Stimulated activated CD8-positive, alpha-beta memory T cell treated with anti-CD3 and anti-CD28 coated beads, Interleukin-15, amount 100 ng/mL, for 1 hour (primary cell): ENCODE data around the gene GSX2.

Source experiments
- DNase-seq: peaks from one replicate; pipeline ENCODE4 v3.0.0-alpha.2; 2020; ENCODE audit warnings: low read depth

GSX2 gene

DNA sequence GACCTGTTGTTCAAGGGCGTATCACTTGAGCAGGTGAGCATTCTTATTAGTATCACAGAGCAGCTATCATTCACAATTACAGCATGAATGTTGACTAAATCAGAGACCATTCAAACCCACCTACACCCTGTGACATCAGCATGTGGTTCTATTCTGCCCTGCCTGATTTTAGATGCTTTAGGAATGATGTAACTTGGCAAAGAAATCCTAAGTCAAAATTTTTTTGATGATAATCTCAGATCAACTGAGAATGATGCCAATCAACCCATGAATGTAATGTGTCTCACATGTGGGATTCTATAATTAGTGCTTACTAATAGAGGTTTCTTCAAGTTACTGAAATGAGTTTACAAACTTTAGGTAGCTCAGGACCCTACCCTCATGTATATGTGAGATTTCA lies 22.2 kb upstream of the GSX2 start:
- DNase-seq: no peak

DNA sequence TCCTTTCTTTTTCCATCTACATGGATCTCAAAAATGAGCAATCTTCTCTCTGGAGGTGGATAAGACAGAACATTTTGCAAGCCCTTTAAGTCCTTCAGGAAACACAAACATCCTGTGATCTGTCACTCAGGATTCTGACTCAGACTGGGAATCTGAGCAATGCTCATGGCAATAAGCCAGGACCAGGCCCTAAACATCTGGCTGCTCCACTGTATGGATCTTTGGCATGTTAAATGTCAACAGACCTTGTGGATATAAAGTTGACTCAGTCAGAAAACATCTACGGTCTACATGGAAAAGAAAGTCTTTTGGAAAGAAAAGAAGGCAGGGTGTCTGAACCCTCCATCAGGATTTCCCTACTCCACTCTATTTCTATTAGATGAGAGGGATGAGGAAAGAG lies 17.8 kb upstream of the GSX2 start:
- DNase-seq: no peak

DNA sequence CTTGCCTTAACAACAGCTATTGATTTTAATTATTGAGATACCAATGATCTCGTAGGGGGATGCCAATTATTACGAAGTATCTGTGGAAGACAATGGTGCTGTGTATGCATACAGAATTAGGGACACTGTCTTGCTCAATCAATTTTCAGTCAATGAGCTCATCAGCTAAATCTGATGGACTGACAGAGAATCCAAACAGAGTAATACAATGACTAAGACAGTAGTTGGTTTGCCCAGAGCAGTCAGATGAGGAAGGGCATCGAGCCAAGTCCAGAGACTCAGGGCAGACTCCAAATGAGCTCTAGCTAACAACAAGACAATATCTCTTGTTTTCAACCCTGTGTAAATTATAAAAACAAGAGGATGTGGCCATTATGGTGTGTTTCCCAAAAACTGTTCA lies 14.7 kb upstream of the GSX2 start:
- no peak for DNase-seq

GRCh38 chr4:54089875-54090274 lies 10.1 kb upstream of the GSX2 start:
- no peak for DNase-seq

DNA sequence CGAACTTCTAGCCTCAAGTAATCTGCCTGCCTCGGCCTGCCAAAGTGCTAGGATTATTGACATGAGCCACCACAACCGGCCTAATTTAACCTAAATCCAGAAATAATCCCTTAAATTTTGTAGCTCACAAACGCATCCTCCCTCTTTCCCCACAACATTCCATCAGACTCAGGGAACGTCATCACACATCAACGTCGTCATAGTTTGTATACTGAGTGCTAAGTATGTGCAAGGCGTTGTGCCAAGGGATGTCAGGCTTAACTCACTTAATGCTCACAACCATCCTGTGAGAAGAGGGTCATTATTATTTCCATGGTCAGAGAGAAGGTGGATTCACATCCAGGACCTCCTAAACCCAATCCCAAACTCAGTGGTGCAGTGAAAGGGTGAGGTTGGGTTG lies 9.6 kb upstream of the GSX2 start:
- no peak for DNase-seq

- DNase-seq: no peak
Observed at GRCh38 chr4:54090804-54091623, 8.9 kb upstream of the GSX2 start.

GRCh38 chr4:54091637-54092404 lies 8.1 kb upstream of the GSX2 start:
- DNase-seq: peak; percentile 50

- no peak for DNase-seq
Observed at GRCh38 chr4:54092405-54093323, 7.3 kb upstream of the GSX2 start.

GRCh38 chr4:54093324-54094240 lies 6.4 kb upstream of the GSX2 start:
- DNase-seq: no peak

GRCh38 chr4:54094451-54094850 lies 5.5 kb upstream of the GSX2 start:
- DNase-seq: no peak

DNA sequence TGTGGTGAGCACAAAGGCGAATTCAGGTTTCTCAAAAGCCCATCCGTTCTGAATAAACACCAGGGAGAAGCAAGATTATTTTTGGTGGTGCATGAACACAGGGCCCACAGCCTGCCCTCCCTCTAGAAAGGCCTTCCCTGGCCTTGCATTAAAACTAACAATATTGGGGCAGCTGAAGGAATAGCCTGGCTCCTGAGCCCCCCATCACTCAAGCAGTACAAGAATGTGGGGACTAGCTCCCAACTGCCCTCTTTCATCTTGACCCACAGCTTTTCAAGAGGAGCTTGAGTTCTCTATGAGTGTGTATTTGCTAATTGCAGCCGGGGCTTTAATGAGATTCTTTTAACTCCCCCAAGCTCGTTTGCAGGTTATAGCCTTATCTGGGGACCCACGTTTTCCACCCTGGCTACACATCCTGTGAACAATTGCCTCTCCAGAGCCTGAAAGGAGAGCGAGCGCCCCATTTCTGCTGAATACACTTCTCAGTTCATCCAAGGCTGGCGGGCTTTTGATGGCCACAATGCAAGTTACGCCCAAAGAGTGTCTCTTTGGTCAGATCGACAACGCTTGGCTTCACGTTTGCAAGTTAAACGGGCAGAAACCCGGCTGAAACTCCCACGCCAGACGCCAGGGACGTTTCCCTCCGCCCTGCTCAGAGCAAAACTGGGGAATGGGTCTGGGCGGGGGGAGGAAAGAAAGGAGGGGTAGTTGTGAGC lies 4.7 kb upstream of the GSX2 start:
- DNase-seq: no peak

GRCh38 chr4:54096295-54096962 lies 3.5 kb upstream of the GSX2 start:
- no peak for DNase-seq

DNA sequence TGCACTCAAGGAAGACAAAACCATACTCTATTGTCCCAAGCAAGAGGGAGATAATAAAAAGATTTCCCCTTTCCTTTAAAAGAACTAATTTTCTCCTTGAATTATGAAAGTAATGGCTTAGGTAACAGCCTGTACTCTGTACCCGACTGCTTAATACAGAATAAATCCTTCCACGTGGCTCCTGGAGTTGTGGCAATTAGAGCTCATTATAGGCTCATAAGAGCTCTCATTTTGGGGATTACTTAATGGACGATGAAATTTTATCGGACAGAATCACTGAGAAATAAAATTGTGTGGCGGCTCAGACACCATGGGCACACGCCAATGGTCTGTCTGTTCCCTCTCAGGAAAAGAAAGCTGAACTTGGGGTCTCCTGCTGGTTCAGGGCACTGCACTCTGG lies 2.8 kb upstream of the GSX2 start:
- no peak for DNase-seq

DNA sequence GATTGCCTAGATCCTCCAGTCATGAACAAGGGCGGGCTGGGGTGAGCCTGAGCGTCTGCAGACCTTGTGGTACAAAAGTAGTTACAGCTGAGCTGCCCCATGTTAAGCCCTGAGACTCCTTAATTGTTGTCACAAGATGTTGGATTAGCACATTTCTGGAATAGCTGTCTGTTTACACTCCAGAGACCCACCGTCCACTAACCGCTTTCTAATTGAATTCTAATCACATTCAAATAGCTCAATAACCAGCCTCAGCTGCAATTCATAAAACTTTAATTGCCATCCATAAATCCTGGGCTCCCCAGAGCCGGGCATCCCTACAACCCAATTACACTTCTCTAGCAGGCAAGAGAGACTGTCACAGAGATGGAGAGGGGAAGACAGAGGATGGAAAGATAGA lies 1.6 kb upstream of the GSX2 start:
- DNase-seq: no peak

DNA sequence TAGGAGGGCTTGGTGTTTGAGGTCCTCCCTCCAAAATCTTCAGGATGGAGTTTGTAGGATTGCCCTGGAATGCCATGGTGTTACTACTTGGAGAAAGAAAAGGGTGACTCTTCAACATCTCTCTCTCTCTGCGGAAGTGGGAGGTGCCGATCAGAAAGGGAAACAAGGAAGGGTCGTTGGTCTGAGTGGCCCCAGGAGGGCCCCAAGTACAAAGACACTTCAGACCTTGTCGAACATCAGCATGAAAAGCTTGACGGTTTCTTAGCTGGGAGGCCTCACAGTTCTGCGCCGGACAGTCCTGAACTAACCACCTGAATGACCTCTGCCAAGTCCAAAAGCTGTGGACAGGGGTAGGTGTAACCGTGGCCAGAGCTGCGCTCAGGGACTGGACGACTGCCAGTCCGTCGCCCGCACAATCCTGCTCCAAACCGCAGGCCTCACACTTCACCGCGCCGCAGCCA lies 646 bp upstream of the GSX2 start:
- no peak for DNase-seq

GRCh38 chr4:54100595-54101189 lies 729 bp downstream of the GSX2 start:
- DNase-seq: no peak

DNA sequence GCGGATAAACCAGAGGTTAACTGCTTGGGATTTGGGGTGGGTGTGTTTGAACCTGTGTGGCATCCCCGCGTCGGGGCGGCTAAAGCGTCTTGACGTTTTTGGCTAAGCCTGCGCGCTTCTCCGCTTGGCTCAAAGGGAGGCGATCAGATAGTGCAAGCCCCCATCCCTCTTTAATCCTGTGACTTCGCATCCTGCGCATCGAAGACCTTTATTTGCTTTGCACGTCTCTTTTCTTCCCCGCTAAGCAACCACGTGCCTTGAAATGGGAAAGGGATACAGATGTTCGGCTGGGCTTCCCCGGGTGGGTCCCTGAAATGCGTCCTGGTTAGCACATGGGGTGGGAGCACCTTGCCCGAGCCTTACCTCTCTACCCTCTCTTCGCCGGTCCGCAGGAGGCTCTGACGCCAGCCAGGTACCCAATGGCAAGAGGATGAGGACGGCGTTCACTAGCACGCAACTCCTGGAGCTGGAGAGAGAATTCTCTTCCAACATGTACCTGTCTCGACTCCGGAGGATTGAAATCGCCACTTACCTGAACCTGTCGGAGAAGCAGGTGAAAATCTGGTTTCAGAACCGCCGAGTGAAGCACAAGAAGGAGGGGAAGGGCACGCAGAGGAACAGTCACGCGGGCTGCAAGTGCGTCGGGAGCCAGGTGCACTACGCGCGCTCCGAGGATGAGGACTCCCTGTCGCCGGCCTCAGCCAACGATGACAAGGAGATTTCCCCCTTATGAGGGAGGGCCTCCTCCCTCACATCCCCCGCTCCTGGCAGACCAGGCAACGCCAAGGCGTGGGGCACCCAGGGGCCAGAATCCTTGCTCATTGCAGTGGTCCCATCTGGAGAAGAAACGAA lies 1.5 kb downstream of the GSX2 start:
- DNase-seq: no peak

DNA sequence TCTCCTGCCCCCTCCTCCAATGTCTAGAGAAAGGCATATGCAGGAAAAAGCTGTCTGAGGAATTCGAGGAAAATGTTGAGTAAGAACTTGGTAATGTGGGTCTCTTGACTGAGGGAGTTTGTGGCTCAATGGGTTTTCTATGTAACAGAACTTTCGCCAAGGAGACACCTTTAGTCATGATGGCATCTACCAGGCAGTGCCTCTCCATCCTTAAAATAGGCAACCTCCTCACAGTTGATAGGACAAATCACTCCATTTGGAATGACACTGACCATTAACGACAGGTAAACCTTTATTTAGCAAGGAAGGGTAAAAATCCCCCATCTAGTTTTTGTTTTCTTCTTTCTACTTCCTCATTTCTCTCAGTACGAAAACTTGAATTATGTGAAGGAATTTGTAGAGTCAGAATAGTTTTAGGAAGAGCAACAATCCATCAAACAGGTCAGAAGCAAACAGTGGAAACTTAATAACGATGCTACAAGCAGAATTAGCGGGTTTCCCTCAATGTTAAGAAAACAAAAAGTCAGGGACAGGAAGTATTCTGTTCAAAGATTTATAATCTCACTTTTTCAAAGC lies 2.7 kb downstream of the GSX2 start:
- DNase-seq: no peak
